K562 (cell line): Measurements from ENCODE around the gene C11orf52. TPM values are rescaled to one million over a fixed set of nuclear protein-coding genes. Genes with fewer than 3 reads are reported as not detected.

Experiments
- ATAC-seq: fragments of 200-7000 bp; cut with Tn5 transposase; 3 replicates; pipeline ENCODE4 v1.9.1; 2020; ENCODE audit warnings: moderate library complexity
- BruUV-seq: library from RNA; stranded (reverse); fragments of 400-500 nt; replicated peaks from 2 replicates; lab custom pipeline; 2021; lab: Mats Ljungman, UMichigan
- CTCF ChIA-PET: fragments of 300-600 bp; formaldehyde crosslinking; extraction: SDS; loops from one replicate; lab custom pipeline; 2021; ENCODE audit warnings: low intra/inter-chr PET ratio; lab: Yijun Ruan, JAX
- POLR2A ChIA-PET: fragments of 300-600, 350-650 bp; sonication (Branson Sonifier 250); formaldehyde crosslinking; extraction: SDS; loops from one replicate; lab custom pipeline; 2021; ENCODE audit warnings: antibody characterized with exemption, inconsistent platforms; lab: Yijun Ruan, JAX
- DNase-seq, 4 experiments: peaks; one replicate each; pipeline versions ENCODE4 v3.0.0 to v3.0.0-alpha.2; 2011 to 2018; ENCODE audit warnings: low spot score in 3 of 4, mixed read lengths in 3 of 4; ENCODE audit errors: extremely low read depth in 1 of 4
- FAIRE-seq: peaks from 2 replicates; lab custom pipeline; 2011; peaks lifted over from hg19 to GRCh38; lab: Jason Lieb, UNC
- H2AFZ ChIP-seq: 2 replicates; pipeline ENCODE4 v1.6.0; 2011; ENCODE audit warnings: low read depth, low read length, control low read depth, inconsistent platforms
- H3K27ac ChIP-seq: fragments of 200-600 bp; 3 replicates; pipeline ENCODE4 v1.8.0; 2011; ENCODE audit warnings: low read depth, mild to moderate bottlenecking, control low read depth, inconsistent platforms, low read length, moderate library complexity, mixed read lengths; ENCODE audit errors: extremely low read depth
- H3K27me3 ChIP-seq, 2 experiments: fragments of 300-600 bp in 1 of 2; 2 replicates in 1 of 2; 3 replicates in 1 of 2; pipeline versions ENCODE4 v1.6.0 to v1.8.0; 2011; ENCODE audit warnings: inconsistent platforms in 2 of 2, low read length in 2 of 2, mild to moderate bottlenecking in 1 of 2, mixed read lengths in 1 of 2, moderate library complexity in 1 of 2; ENCODE audit not compliant: control insufficient read depth in 2 of 2, insufficient read depth in 2 of 2
- H3K36me3 ChIP-seq: fragments of 300-600 bp; 3 replicates; pipeline ENCODE4 v1.8.0; 2011; ENCODE audit warnings: mild to moderate bottlenecking, low read length, inconsistent platforms; ENCODE audit not compliant: control insufficient read depth, insufficient read depth
- H3K4me1 ChIP-seq, 2 experiments: fragments of 200-600 bp in 1 of 2; replicated peaks in 1 of 2; 2 replicates in 1 of 2; 3 replicates in 1 of 2; pipeline versions ENCODE4 v1.5.1 to v1.8.0; 2011; ENCODE audit warnings: inconsistent platforms in 2 of 2, low read length in 2 of 2, mild to moderate bottlenecking in 1 of 2, mixed read lengths in 1 of 2, moderate library complexity in 1 of 2; ENCODE audit not compliant: control insufficient read depth in 2 of 2, insufficient read depth in 2 of 2
- H3K4me2 ChIP-seq: 2 replicates; pipeline ENCODE4 v1.6.1; 2011; ENCODE audit warnings: low read length, control low read depth, inconsistent platforms, mixed read lengths; ENCODE audit not compliant: insufficient read depth
- H3K4me3 ChIP-seq: fragments of 200-600 bp; sonication (generic), shearing (Covaris generic); 2 replicates; pipeline ENCODE4 v1.5.1; 2016; ENCODE audit warnings: control low read depth, inconsistent platforms
- H3K79me2 ChIP-seq: fragments of 200-600 bp; 3 replicates; pipeline ENCODE4 v1.8.0; 2011; ENCODE audit warnings: low read length, inconsistent platforms; ENCODE audit not compliant: control insufficient read depth, insufficient read depth
- H3K9ac ChIP-seq, 2 experiments: 2 replicates each; pipeline versions ENCODE4 v1.6.0 to v1.6.1; 2011; ENCODE audit warnings: low read depth in 2 of 2, low read length in 2 of 2, control low read depth in 1 of 2, inconsistent platforms in 1 of 2, mild to moderate bottlenecking in 1 of 2, mixed read lengths in 1 of 2; ENCODE audit not compliant: insufficient read depth in 1 of 2
- H3K9me1 ChIP-seq: one replicate; pipeline ENCODE4 v1.6.0; 2011; ENCODE audit warnings: inconsistent platforms, mild to moderate bottlenecking, low read length, moderate library complexity; ENCODE audit not compliant: control insufficient read depth, insufficient read depth
- H3K9me3 ChIP-seq: replicated peaks from 2 replicates; pipeline ENCODE4 v1.5.1; 2011; ENCODE audit warnings: low read depth, low read length, inconsistent platforms; ENCODE audit not compliant: control insufficient read depth, insufficient read depth
- H4K20me1 ChIP-seq: replicated peaks from 2 replicates; pipeline ENCODE4 v1.6.1; 2011; ENCODE audit warnings: low read length, inconsistent platforms, mixed read lengths; ENCODE audit not compliant: control insufficient read depth, insufficient read depth
- EZH2 ChIP-seq: IDR thresholded peaks from 2 replicates; pipeline ENCODE4 v1.6.1; 2012; ENCODE audit warnings: low read depth, mild to moderate bottlenecking, inconsistent platforms, low read length, borderline replicate concordance
- GABPB2 ChIP-seq: fragments of 250-450 bp; sonication (Bioruptor Pico); conservative IDR thresholded peaks from 2 replicates; pipeline ENCODE4 v1.5.1; 2021; ENCODE audit warnings: mild to moderate bottlenecking
- HDAC3 ChIP-seq: fragments of 450-650 bp; IDR thresholded peaks from 2 replicates; pipeline ENCODE4 v1.6.1; 2018; ENCODE audit warnings: borderline replicate concordance, mild to moderate bottlenecking, moderate library complexity; ENCODE audit not compliant: partially characterized antibody
- MBD1 ChIP-seq: fragments of 250-450 bp; sonication (Bioruptor Pico); IDR thresholded peaks from 2 replicates; pipeline ENCODE4 v1.8.0; 2022; ENCODE audit warnings: inconsistent platforms
- NBN ChIP-seq: fragments of 450-650 bp; IDR thresholded peaks from 2 replicates; pipeline ENCODE4 v1.6.1; 2016; ENCODE audit warnings: low read depth, mild to moderate bottlenecking
- PHB ChIP-seq: fragments of 250-450 bp; sonication (Bioruptor Pico); IDR thresholded peaks from 2 replicates; pipeline ENCODE4 v1.5.0; 2021
- PREB ChIP-seq: sonication (generic); formaldehyde crosslinking; IDR thresholded peaks from 2 replicates; pipeline ENCODE4 v1.8.1; 2023; ENCODE audit warnings: mild to moderate bottlenecking, missing genetic modification reagents
- SUPT5H ChIP-seq: fragments of 450-650 bp; IDR thresholded peaks from 2 replicates; pipeline ENCODE4 v1.6.1; 2016
- TCF15 ChIP-seq: fragments of 250-450 bp; sonication (Bioruptor Pico); IDR thresholded peaks from 2 replicates; pipeline ENCODE4 v1.8.0; 2022; ENCODE audit warnings: moderate library complexity, mild to moderate bottlenecking, inconsistent platforms
- ZNF175 ChIP-seq: fragments of 200-800 bp; sonication (Bioruptor generic); IDR thresholded peaks from 2 replicates; pipeline ENCODE4 v1.6.1; 2016; ENCODE audit warnings: low read depth, mild to moderate bottlenecking, missing genetic modification characterization, missing compliant biosample characterization
- ZNF57 ChIP-seq: fragments of 450-650 bp; formaldehyde crosslinking; IDR thresholded peaks from 2 replicates; pipeline ENCODE4 v1.4.0; 2020; ENCODE audit warnings: mild to moderate bottlenecking, moderate library complexity
- WGBS: fragments of 100-300 bp; shearing (Covaris generic); methylation state at CpG from one replicate; pipeline ENCODE4 v1.1.6; 2016; ENCODE audit warnings: low coverage, mixed read lengths; ENCODE audit not compliant: insufficient coverage; ENCODE audit errors: missing lambda C conversion rate; 5-methylcytosine and 5-hydroxymethylcytosine counted together
- in situ Hi-C: fragments of 300-500 bp; cut with MboI; formaldehyde crosslinking; loops from 4 replicates; pipeline ENCODE4 v1.15.0; 2018; ENCODE audit warnings: inconsistent platforms, mixed read lengths
- intact Hi-C: fragments of 100-400 bp; cut with micrococcal nuclease; formaldehyde crosslinking; loops from 2 replicates; pipeline ENCODE4 v1.14.2; 2022
- polyA plus RNA-seq, 8 experiments: library from polyadenylated mRNA; depleted of rRNA in 4 of 8; stranded (reverse) in 5 of 8; unstranded in 3 of 8; fragments of >200 nt; fragmentation: Nextera tagmentation in 2 of 8; fragmentation: Illumina TruSeq in 1 of 8; extraction: Ambion mirVana in 2 of 8; extraction: Trizol in 1 of 8; gene quantifications; 2 replicates each; pipeline versions ENCODE4 v1.2.1 to v1.2.3, GENCODE V29; 2011 to 2014; ENCODE audit warnings: inconsistent platforms in 1 of 8, missing spikeins in 1 of 8
- total RNA-seq, 7 experiments: library from RNA; depleted of rRNA in 6 of 7; stranded (reverse); fragments of >200 nt in 6 of 7; fragmentation: Illumina TruSeq in 2 of 7; extraction: Trizol in 2 of 7; gene quantifications; 2 replicates each; pipeline versions ENCODE4 v1.2.1 to v1.2.3, GENCODE V29; 2011 to 2021; ENCODE audit warnings: low replicate concordance in 1 of 7

Gene C11orf52
- total and polyA plus RNA-seq, 9 of the 15 experiments (the other 6 are each of a cell fraction or from before 2014, with no cell fraction given): 0.29 to 2.9 (median 1.0) TPM

- DNase-seq: no peak
Observed at GRCh38 chr11:111913997-111914396, 4.7 kb upstream of the C11orf52 start.

GRCh38 chr11:111916768-111917167 is 1.9 kb upstream of the C11orf52 start:
- TF ChIP-seq ZNF175 (CRISPR knock-in tag) (no peak), GABPB2 (CRISPR knock-in tag) (no peak), ZNF57 (CRISPR knock-in tag) (no peak), SUPT5H (no peak), TCF15 (CRISPR knock-in tag) (no peak), PHB (no peak), MBD1 (CRISPR knock-in tag) (no peak), HDAC3 (no peak), EZH2 (no peak)
- TF ChIP-seq, all 486 proteins: peak for 0
- in situ Hi-C loops: no loop called here
- DNase-seq: no peak
- no peaks in the 10 kb centered on the region for H3K9me3 ChIP-seq
- ChIA-PET CTCF (no interaction called here), POLR2A (interaction anchor here (1.1 kb wide), 1 partner anchor 9 kb away, joined by 4 read pairs; no protein-coding TSS in a partner anchor)
- H2AFZ ChIP-seq: no peak overlapping the region
- no peak for ATAC-seq
- no TSS peak for BruUV-seq
- peaks cover 3% of the 10 kb centered on the region for H3K9me1 ChIP-seq
- no peak overlapping the region for H3K4me3 ChIP-seq
- H3K36me3 ChIP-seq: no peaks in the 10 kb centered on the region
- WGBS: 18% methylated on average over 1 of the region's 1 CpG
- no peaks in the 10 kb centered on the region for H4K20me1 ChIP-seq
- no peak overlapping the region for H3K4me2 ChIP-seq
- FAIRE-seq: no peak
- no peak overlapping the region for H3K9ac ChIP-seq
- intact Hi-C loops: no loop called here
- no peaks in the 10 kb centered on the region for H3K79me2 ChIP-seq
- no peaks in the 10 kb centered on the region for H3K27me3 ChIP-seq
- peaks cover 6 to 29% of the 10 kb centered on the region in 2 experiments; a peak in 4 of 5 replicates for H3K4me1 ChIP-seq
- no peak overlapping the region for H3K27ac ChIP-seq

More at GRCh38 chr11:111913997-111914396, 4.7 kb upstream of the C11orf52 start:
- Histone ChIP-seq H3K4me1 (peaks cover 34 to 40% of the 10 kb centered on the region in 2 experiments; a peak in 4 of 5 replicates), H3K4me3 (no peak overlapping the region), H3K27me3 (no peaks in the 10 kb centered on the region), H3K27ac (no peak overlapping the region), H3K4me2 (no peak overlapping the region), H4K20me1 (no peaks in the 10 kb centered on the region), H3K36me3 (no peaks in the 10 kb centered on the region), H2AFZ (no peak overlapping the region), H3K9me3 (no peaks in the 10 kb centered on the region), H3K9me1 (peaks cover 3% of the 10 kb centered on the region), H3K9ac (no peak overlapping the region), H3K79me2 (no peaks in the 10 kb centered on the region)
- intact Hi-C loops: loop anchor here (5.0 kb wide), 1 partner anchor 37 kb away; the partner anchor contains the start of genes CFAP68 and FDXACB1
- WGBS: 55% methylated on average over 3 of the region's 4 CpGs
- CTCF ChIA-PET: no interaction called here
- in situ Hi-C loops: no loop called here
- no peak for ATAC-seq
- BruUV-seq: no TSS peak
- FAIRE-seq: no peak
- POLR2A ChIA-PET: interaction anchor here (0.5 to 0.6 kb wide), 2 partner anchors 26 to 372 kb away, joined by 3 to 5 read pairs; no protein-coding TSS in a partner anchor
- TF ChIP-seq NBN (no peak), PREB (CRISPR knock-in tag) (no peak)
